HG03039 (cell line): Measurements from ENCODE around the gene RAB23.

Experiments used
- ATAC-seq: cut with Tn5 transposase; IDR thresholded peaks from one replicate; pipeline ENCODE4 v1.9.1; 2021; ENCODE audit warnings: mild to moderate bottlenecking, moderate library complexity; ENCODE audit not compliant: unreplicated experiment

RAB23 gene

DNA sequence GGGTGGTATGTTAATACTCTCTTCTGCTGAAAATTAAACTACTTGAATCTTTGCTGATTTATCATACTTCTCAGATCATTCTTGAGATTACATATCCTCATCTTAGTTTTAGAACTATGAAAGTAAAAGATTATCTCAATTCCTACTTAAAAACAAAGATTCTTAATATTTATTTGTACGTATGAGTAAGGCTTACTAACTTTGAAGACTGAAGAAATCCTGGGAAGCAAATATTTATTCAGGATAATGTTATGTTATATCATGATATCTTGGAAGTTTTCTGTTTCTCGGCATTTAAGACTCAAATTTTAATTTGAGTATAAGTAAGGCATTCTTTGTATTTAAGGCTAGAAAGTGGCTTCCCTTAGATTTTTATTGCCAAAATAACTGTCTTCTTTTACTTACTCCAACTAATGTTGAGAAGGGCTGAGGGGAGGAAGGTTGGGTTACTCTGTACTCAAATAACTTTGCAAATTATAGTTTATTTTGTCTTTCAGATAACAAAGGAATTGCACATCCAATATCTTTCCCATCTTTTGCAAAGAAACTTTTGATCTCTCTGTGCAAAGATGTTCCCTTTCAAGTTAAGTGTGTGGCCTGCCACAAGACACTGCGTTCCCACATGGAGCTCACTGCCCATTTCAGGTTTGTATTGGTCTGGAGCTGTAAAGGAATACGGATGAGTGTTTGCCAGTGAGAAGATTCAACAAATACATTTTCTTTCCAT, 80.5 kb downstream of the RAB23 start:
- ATAC-seq = no peak

DNA sequence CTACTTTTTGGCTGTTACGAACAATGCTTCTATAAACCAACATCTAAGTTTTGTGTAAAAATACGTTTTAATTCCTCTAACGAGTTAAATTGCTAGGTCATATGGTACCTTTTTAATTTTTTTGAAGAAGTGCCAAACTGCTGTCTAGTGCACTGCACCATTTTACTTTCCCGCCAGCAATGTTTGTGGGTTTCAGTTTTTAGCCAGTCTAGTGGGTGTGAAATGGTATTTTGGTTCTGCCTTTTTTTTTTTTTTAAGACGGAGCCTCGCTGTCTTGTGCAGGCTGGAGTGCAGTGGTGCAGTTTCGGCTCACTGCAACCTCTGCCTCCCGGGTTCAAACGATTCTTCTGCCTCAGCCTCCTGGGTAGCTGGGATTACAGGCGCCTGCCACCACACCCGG, 84.1 kb downstream of the RAB23 start:
- ATAC-seq = no peak

- ATAC-seq = no peak
Measured at GRCh38 chr6:57137350-57137749, 84.8 kb downstream of the RAB23 start.
